ENCODE data around the gene SH3PXD2A.

DNA sequence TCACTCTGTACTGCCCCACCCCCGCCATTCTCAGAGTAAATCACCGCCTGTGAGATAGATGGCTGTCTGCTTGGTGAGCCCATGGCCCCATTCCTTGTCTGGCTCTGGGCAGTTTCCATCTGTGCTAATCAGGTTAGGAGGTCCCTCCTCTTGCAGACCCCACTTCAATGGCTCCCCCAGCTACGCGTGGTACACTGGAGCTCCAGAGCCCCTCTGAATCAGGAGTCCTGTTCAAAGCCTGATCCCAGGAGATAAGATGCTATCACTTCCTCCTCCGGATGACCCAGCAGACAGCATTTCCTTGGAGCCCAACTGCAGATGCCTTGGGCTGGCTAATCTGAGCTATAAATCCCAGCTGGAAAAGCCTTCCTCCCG is 122.3 kb downstream of the SH3PXD2A start:
- TF ChIP-seq CTCF (conservative IDR thresholded peaks at IDR 0.05; ENCODE audit: low read depth, low read length) (no peak), EZH2 (IDR thresholded peaks at IDR 0.05; ENCODE audit: borderline replicate concordance, low read depth, low read length, poor library complexity, severe bottlenecking) (no peak)
